ENCODE results near the gene SART3.

DNA sequence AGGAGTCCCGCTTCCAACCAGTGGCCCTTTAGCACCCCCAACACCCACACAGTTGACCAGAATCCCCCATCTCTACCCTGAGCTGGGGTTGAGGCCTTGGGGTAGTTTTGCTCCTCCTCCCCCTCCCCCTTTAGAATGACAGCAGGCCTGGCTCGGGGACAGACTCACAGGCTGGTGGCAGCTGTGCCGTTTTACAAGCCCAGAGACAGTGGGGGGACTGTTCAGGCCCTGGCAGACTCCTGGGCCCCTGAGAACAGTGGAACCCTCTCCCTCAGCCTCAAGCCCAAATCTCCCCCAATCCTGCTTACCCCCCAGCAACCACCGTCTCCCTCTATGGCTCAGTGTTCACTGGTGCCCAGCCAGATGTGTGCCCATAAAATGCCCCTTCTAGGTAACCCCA, 26.9 kb upstream of the SART3 start:
- TF ChIP-seq POLR2AphosphoS5 (IDR thresholded peaks at IDR 0.05; ENCODE audit: low read depth, low read length) (no peak), CTCF (IDR thresholded peaks at IDR 0.05) (no peak), EP300 (IDR thresholded peaks at IDR 0.05; ENCODE audit: borderline replicate concordance in 1 of 2, low read depth in 1 of 2, low read length in 1 of 2) (no peak), JUND (IDR thresholded peaks at IDR 0.05) (no peak), YY1 (IDR thresholded peaks at IDR 0.05; ENCODE audit: low read depth) (no peak), SIN3A (IDR thresholded peaks at IDR 0.05; ENCODE audit: borderline replicate concordance, low read depth, low read length) (no peak), EZH2phosphoT487 (IDR thresholded peaks at IDR 0.05; ENCODE audit: borderline replicate concordance, low read depth) (no peak), TAF1 (IDR thresholded peaks at IDR 0.05; ENCODE audit: borderline replicate concordance, low read depth, low read length) (no peak), SMC3 (IDR thresholded peaks at IDR 0.05; ENCODE audit: low read depth, low read length) (no peak)
- TF ChIP-seq, protein P1, sequence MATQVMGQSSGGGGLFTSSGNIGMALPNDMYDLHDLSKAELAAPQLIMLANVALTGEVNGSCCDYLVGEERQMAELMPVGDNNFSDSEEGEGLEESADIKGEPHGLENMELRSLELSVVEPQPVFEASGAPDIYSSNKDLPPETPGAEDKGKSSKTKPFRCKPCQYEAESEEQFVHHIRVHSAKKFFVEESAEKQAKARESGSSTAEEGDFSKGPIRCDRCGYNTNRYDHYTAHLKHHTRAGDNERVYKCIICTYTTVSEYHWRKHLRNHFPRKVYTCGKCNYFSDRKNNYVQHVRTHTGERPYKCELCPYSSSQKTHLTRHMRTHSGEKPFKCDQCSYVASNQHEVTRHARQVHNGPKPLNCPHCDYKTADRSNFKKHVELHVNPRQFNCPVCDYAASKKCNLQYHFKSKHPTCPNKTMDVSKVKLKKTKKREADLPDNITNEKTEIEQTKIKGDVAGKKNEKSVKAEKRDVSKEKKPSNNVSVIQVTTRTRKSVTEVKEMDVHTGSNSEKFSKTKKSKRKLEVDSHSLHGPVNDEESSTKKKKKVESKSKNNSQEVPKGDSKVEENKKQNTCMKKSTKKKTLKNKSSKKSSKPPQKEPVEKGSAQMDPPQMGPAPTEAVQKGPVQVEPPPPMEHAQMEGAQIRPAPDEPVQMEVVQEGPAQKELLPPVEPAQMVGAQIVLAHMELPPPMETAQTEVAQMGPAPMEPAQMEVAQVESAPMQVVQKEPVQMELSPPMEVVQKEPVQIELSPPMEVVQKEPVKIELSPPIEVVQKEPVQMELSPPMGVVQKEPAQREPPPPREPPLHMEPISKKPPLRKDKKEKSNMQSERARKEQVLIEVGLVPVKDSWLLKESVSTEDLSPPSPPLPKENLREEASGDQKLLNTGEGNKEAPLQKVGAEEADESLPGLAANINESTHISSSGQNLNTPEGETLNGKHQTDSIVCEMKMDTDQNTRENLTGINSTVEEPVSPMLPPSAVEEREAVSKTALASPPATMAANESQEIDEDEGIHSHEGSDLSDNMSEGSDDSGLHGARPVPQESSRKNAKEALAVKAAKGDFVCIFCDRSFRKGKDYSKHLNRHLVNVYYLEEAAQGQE (IDR thresholded peaks at IDR 0.05; ENCODE audit: low read depth, low read length) = no peak
